Common myeloid progenitor, CD34-positive (primary cell): Measurements from ENCODE around the gene UBR3.

Experiments used
- CTCF ChIA-PET: fragments of 350-600 bp; sonication (Branson Sonifier 250); formaldehyde crosslinking; loops from one replicate; lab custom pipeline; 2021; ENCODE audit warnings: antibody characterized with exemption; lab: Charles Lee
- POLR2A ChIA-PET: fragments of 350-600 bp; sonication (Branson Sonifier 250); formaldehyde crosslinking; loops from one replicate; lab custom pipeline; 2021; ENCODE audit warnings: antibody characterized with exemption; lab: Charles Lee
- DNase-seq, 3 donors: peaks; one replicate each; pipeline versions ENCODE4 v3.0.0 to v3.0.0-alpha.2; 2013
- H3K27ac ChIP-seq, 2 experiments: 1 replicate in 1 of 2; 2 replicates in 1 of 2; pipeline ENCODE4 v1.7.0; 2013; ENCODE audit warnings: inconsistent platforms in 2 of 2, low read length in 2 of 2, mild to moderate bottlenecking in 2 of 2, low read depth in 1 of 2, moderate library complexity in 1 of 2; ENCODE audit not compliant: severe bottlenecking in 2 of 2, insufficient read depth in 1 of 2, poor library complexity in 1 of 2
- H3K27me3 ChIP-seq, 5 experiments: replicated peaks in 2 of 5; 1 replicate in 3 of 5; 2 replicates in 2 of 5; pipeline versions ENCODE4 v1.6.1 to v1.7.0; 2013; ENCODE audit warnings: low read length in 4 of 5, mild to moderate bottlenecking in 2 of 5, moderate library complexity in 2 of 5, inconsistent platforms in 1 of 5; ENCODE audit not compliant: insufficient read depth in 5 of 5, control insufficient read depth in 4 of 5
- H3K36me3 ChIP-seq, 4 experiments: 1 replicate in 2 of 4; 2 replicates in 2 of 4; pipeline versions ENCODE4 v1.6.1 to v1.7.0; 2013; ENCODE audit warnings: low read length in 3 of 4, control low read depth in 1 of 4, mild to moderate bottlenecking in 1 of 4; ENCODE audit not compliant: control insufficient read depth in 4 of 4, insufficient read depth in 4 of 4
- H3K4me1 ChIP-seq, 4 experiments: 1 replicate in 3 of 4; 2 replicates in 1 of 4; pipeline versions ENCODE4 v1.6.1 to v1.7.1; 2013; ENCODE audit warnings: low read length in 3 of 4, mild to moderate bottlenecking in 3 of 4, control low read depth in 1 of 4, inconsistent platforms in 1 of 4, moderate library complexity in 1 of 4; ENCODE audit not compliant: control insufficient read depth in 4 of 4, insufficient read depth in 4 of 4; ENCODE audit errors: control extremely low read depth in 1 of 4
- H3K4me3 ChIP-seq, 7 experiments: 1 replicate in 4 of 7; 2 replicates in 3 of 7; pipeline versions ENCODE4 v1.5.1 to v1.7.0; 2013; ENCODE audit warnings: mild to moderate bottlenecking in 7 of 7, low read length in 6 of 7, moderate library complexity in 6 of 7, inconsistent platforms in 2 of 7, low read depth in 2 of 7, control low read depth in 1 of 7; ENCODE audit not compliant: insufficient read depth in 4 of 7, control insufficient read depth in 1 of 7; ENCODE audit errors: extremely low read depth in 1 of 7
- H3K9me3 ChIP-seq, 5 experiments: 1 replicate in 4 of 5; 2 replicates in 1 of 5; pipeline versions ENCODE4 v1.6.1 to v1.7.1; 2013; ENCODE audit warnings: low read length in 4 of 5, mild to moderate bottlenecking in 2 of 5, inconsistent platforms in 1 of 5, low read depth in 1 of 5, moderate library complexity in 1 of 5; ENCODE audit not compliant: control insufficient read depth in 4 of 5, insufficient read depth in 2 of 5; ENCODE audit errors: control extremely low read depth in 1 of 5
- WGBS: methylation state at CpG from one replicate; pipeline ENCODE4 v1.1.5; 2013; ENCODE audit not compliant: insufficient coverage; 5-methylcytosine and 5-hydroxymethylcytosine counted together

The UBR3 gene

DNA sequence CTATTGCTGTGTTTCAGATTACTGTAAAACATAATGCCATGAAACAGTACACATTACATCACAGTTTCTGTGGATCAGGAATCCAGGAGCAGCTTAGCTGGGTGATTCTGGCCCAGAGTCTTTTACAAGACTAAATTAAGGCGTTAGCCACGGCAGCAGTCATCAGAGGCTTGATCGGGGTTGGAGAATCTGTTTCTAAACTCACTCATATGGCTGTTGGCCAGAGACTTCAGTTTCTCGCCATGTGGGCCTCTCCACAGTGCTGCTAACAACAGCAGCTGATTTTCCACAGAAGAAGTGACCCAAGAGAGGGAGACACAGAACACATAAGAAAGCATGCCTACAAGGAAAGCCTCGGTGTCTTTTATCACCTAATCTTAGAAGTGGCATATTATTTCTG, 261.5 kb downstream of the UBR3 start:
- Histone ChIP-seq H3K27ac (no peak overlapping the region), H3K27me3 (no peaks in the 10 kb centered on the region), H3K36me3 (no peaks in the 10 kb centered on the region), H3K9me3 (peaks cover 0 to 9% (median 0%) of the 10 kb centered on the region in 5 experiments), H3K4me1 (no peaks in the 10 kb centered on the region), H3K4me3 (no peak overlapping the region)
- DNase-seq, result no peak
- POLR2A ChIA-PET, result interaction anchor here (0.6 kb wide), 1 partner anchor 100 kb away, joined by 3 read pairs; no protein-coding TSS in a partner anchor
- WGBS, result 98% methylated on average over 4 of the region's 5 CpGs
- CTCF ChIA-PET, result no interaction called here

DNA sequence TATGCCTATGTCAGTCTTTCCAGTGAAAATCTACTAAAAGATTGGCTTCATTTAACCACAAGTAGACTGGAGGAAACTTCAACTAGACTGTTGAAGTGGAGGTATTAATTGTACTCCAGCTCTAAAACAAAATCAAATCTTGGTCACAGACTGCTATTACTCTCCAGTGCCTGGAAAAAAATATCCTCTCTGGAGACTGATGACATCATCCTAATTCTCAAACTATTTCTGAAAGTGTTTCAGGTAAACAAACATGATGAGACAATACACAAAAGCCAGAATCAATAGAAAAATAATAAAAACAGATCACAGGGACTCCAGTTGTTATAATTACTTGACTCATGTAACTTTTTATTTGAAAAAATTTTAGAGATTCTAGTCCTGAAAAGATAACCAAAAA, 263.0 kb downstream of the UBR3 start:
- H3K4me1 ChIP-seq, result no peaks in the 10 kb centered on the region
- DNase-seq, result no peak
- ChIA-PET CTCF (no interaction called here), POLR2A (no interaction called here)
- H3K9me3 ChIP-seq, result peaks cover 0 to 9% (median 0%) of the 10 kb centered on the region in 5 experiments
- no peak overlapping the region for H3K4me3 ChIP-seq
- H3K27me3 ChIP-seq, result no peaks in the 10 kb centered on the region
- H3K27ac ChIP-seq, result no peak overlapping the region
- no peaks in the 10 kb centered on the region for H3K36me3 ChIP-seq

DNA sequence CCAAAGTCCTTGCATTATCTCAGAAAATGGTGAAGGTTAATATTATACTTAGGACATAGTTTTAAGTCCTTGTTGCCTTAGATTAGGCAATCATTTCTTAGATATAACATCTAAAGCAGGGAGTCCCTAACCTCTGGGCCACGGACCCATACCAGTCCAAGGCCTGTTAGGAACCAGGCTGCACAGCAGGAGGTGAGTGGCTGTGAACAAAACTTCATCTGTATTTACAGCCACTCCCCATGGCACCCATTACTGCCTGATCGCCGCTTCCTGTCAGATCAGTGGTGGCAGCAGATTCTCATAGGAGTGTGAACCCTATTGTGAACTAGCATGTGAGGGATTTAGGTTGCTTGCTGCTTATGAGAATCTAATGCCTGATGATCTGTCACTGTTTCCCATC, 264.2 kb downstream of the UBR3 start:
- no peak for DNase-seq
- ChIA-PET CTCF (no interaction called here), POLR2A (no interaction called here)
- no peaks in the 10 kb centered on the region for H3K27me3 ChIP-seq
- H3K36me3 ChIP-seq, result no peaks in the 10 kb centered on the region
- H3K4me1 ChIP-seq, result no peaks in the 10 kb centered on the region
- H3K9me3 ChIP-seq, result peaks cover 0 to 9% (median under 1%) of the 10 kb centered on the region in 5 experiments
- 80% methylated on average over 1 of the region's 3 CpGs for WGBS
- no peak overlapping the region for H3K4me3 ChIP-seq
- no peak overlapping the region for H3K27ac ChIP-seq

DNA sequence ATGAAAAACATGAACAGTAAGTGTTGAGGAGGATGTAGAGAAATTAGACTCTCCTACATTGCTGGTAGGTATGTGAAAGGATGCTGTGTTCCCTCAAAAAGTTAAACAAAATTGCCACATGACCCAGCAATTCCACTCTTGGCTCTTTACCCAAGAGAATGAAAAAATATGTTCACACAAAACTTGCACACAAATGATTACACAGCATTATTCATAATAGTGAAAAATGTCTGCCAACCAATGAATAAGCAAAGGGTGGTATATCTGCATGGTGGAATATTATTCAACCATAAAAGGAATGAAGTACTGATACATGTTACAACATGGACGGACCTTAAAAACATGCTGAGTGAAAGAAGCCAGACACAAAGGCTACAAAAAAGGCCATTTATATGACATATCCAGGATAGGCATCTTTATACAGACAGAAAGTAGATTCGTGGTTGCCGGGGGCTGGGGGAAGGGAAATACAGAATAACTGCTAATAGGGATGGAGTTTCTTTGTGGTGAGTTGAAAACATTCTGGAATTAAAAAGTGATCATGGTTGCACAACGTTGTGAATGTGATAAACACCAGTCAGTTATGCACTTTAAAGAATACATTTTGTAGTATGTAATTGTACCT, 265.3 kb downstream of the UBR3 start:
- Histone ChIP-seq H3K9me3 (peaks cover 0 to 15% (median 3%) of the 10 kb centered on the region in 5 experiments), H3K36me3 (no peaks in the 10 kb centered on the region), H3K4me1 (no peaks in the 10 kb centered on the region), H3K27ac (no peak overlapping the region), H3K4me3 (no peak overlapping the region), H3K27me3 (no peaks in the 10 kb centered on the region)
- ChIA-PET CTCF (no interaction called here), POLR2A (no interaction called here)
- 90% methylated on average over 2 of the region's 4 CpGs for WGBS
- no peak for DNase-seq

DNA sequence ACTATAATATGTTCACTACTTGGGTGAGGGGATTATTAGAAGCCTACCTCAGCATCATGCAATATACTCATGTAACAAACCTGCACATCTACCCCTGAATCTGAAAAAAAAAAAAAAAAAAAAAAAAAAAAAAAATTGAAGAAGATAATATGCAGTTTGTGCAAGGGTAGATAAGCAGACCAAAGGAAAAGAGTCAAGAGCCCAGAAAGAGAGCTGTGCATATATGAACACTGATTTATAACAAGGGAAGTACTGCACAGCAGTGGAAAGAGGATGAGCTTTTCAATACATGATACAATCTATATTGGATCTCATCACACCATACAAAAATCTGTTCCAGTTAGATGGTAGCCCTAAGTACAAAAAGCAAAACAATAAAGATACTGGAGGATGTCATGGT, 268.1 kb downstream of the UBR3 start:
- ChIA-PET POLR2A (no interaction called here), CTCF (no interaction called here)
- peaks cover 0 to 15% (median 3%) of the 10 kb centered on the region in 5 experiments for H3K9me3 ChIP-seq
- H3K36me3 ChIP-seq, result no peaks in the 10 kb centered on the region
- no peak overlapping the region for H3K27ac ChIP-seq
- H3K4me1 ChIP-seq, result no peaks in the 10 kb centered on the region
- H3K4me3 ChIP-seq, result no peak overlapping the region
- no peaks in the 10 kb centered on the region for H3K27me3 ChIP-seq
- DNase-seq, result no peak

DNA sequence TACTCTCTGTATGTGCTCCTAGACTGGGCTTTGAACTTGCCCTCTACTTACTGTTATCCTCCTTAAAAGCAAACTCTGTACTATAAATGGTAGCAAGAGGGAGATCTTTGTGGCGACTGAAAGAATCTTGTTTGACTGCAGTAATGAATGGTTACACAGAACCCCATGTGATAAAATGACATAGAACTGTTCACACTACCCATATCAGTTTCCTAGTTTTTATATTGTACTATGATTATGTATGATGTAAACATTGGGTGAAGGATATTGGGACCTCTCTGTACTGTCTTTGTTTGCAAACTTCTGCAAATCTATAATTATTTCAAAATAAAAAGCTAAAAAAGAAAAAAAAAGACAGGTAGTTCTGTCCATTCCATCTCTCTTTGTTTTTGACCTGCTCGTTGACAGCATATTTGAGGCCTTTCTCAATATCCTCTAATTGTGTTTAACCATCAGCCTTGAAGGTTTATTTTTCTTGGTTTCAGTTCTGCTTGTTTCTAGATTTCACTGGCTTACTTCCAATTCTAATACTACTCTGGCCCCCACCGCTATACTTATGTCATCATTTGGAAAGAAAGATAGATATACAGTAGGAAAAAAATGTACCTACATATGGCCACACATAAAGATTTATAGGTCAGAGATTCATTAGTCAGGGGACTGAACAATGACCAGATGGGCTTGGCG, 271.5 kb downstream of the UBR3 start:
- ChIA-PET POLR2A (no interaction called here), CTCF (no interaction called here)
- Histone ChIP-seq H3K27me3 (no peaks in the 10 kb centered on the region), H3K9me3 (peaks cover 0 to 6% (median 3%) of the 10 kb centered on the region in 5 experiments), H3K4me1 (no peaks in the 10 kb centered on the region), H3K4me3 (no peak overlapping the region), H3K36me3 (no peaks in the 10 kb centered on the region), H3K27ac (no peak overlapping the region)
- 100% methylated on average over 1 of the region's 4 CpGs for WGBS
- DNase-seq, result no peak

- Histone ChIP-seq H3K27ac (no peak overlapping the region), H3K27me3 (no peaks in the 10 kb centered on the region), H3K4me3 (no peak overlapping the region), H3K4me1 (no peaks in the 10 kb centered on the region), H3K9me3 (peaks cover 0 to 6% (median 3%) of the 10 kb centered on the region in 5 experiments), H3K36me3 (no peaks in the 10 kb centered on the region)
- POLR2A ChIA-PET, result no interaction called here
- peak in 2 of 3 donors; percentile 5 to 22 for DNase-seq
- WGBS, result 85% methylated on average over 2 of the region's 3 CpGs
- CTCF ChIA-PET, result no interaction called here
These were observed 274.5 kb downstream of the UBR3 start for GRCh38 chr2:170101789-170102188.
